HCT116 (cell line): ENCODE results near the gene FAR2. TPM values are rescaled to one million over a fixed set of nuclear protein-coding genes. Genes with fewer than 3 reads are reported as not detected.
"Not testable (repeated sequence)": the region's sequence is repeated elsewhere in the genome, so short reads cannot be mapped to it uniquely, and the experiment has no call there.

Experiments
- ATAC-seq: fragments of 200-7000 bp; cut with Tn5 transposase; 2 replicates; pipeline ENCODE4 v1.9.1; 2020; ENCODE audit warnings: mild to moderate bottlenecking, moderate library complexity
- BruUV-seq: library from RNA; stranded (reverse); fragments of 400-500 nt; replicated peaks from 2 replicates; lab custom pipeline; 2021; lab: Mats Ljungman, UMichigan
- CTCF ChIA-PET: fragments of 300-600 bp; sonication (Branson Sonifier 250); formaldehyde crosslinking; loops from one replicate; lab custom pipeline; 2021; ENCODE audit warnings: antibody characterized with exemption; lab: Charles Lee
- POLR2A ChIA-PET: fragments of 300-600, 350-600 bp; sonication (Branson Sonifier 250); formaldehyde crosslinking; loops from one replicate; lab custom pipeline; 2021; ENCODE audit warnings: antibody characterized with exemption; lab: Charles Lee
- RAD21 ChIA-PET, 2 experiments: fragments of 300-600 bp; sonication (Branson Sonifier 250); formaldehyde crosslinking; loops; one replicate each; lab custom pipeline; 2023; ENCODE audit warnings: low total read pairs in 2 of 2; ENCODE audit not compliant: uncharacterized antibody in 2 of 2, unreplicated experiment in 2 of 2, low non-redundant PET in 1 of 2; lab: Charles Lee
- DNase-seq: peaks from one replicate; pipeline ENCODE4 v3.0.0-alpha.2; 2010; ENCODE audit warnings: low read depth, low spot score
- H2AFZ ChIP-seq: fragments of 200-600 bp; shearing (Covaris generic), sonication (generic); 2 replicates; pipeline ENCODE4 v1.6.1; 2017; ENCODE audit warnings: low read depth, mixed run types, mixed read lengths, antibody characterized with exemption, low read length; ENCODE audit not compliant: poor library complexity, severe bottlenecking
- H3K27ac ChIP-seq: 2 replicates; pipeline ENCODE4 v1.5.1; 2012; ENCODE audit warnings: low read depth, low read length
- H3K27me3 ChIP-seq: fragments of 200-600 bp; sonication (generic); 2 replicates; pipeline ENCODE4 v1.6.1; 2016; ENCODE audit warnings: mixed run types, low read length, mixed read lengths; ENCODE audit not compliant: insufficient read depth
- H3K36me3 ChIP-seq, 2 experiments: fragments of 200-500 bp in 1 of 2; fragments of 200-600 bp in 1 of 2; sonication (Bioruptor generic) in 1 of 2; sonication (generic) in 1 of 2; 2 replicates each; pipeline versions ENCODE4 v1.5.1 to v1.6.1; 2014 to 2016; ENCODE audit warnings: low read length in 2 of 2, inconsistent platforms in 1 of 2, mixed read lengths in 1 of 2, mixed run types in 1 of 2; ENCODE audit not compliant: insufficient read depth in 2 of 2, control insufficient read depth in 1 of 2
- H3K4me1 ChIP-seq, 2 experiments: fragments of 200-600 bp in 1 of 2; sonication (generic) in 1 of 2; 2 replicates each; pipeline versions ENCODE4 v1.5.1 to v1.6.1; 2012 to 2017; ENCODE audit warnings: low read length in 2 of 2, inconsistent platforms in 1 of 2, mild to moderate bottlenecking in 1 of 2, mixed read lengths in 1 of 2, mixed run types in 1 of 2, moderate library complexity in 1 of 2; ENCODE audit not compliant: insufficient read depth in 2 of 2, control insufficient read depth in 1 of 2
- H3K4me2 ChIP-seq: fragments of 200-600 bp; sonication (generic); 2 replicates; pipeline ENCODE4 v1.6.1; 2017; ENCODE audit warnings: mixed run types, low read length, mixed read lengths
- H3K4me3 ChIP-seq, 2 experiments: fragments of 200-600 bp in 1 of 2; sonication (generic) in 1 of 2; replicated peaks in 1 of 2; 2 replicates each; pipeline ENCODE4 v1.5.1; 2011 to 2016; ENCODE audit warnings: low read length in 2 of 2, control low read depth in 1 of 2, low read depth in 1 of 2, mild to moderate bottlenecking in 1 of 2, mixed read lengths in 1 of 2, mixed run types in 1 of 2
- H3K79me2 ChIP-seq: fragments of 200-600 bp; sonication (generic); 2 replicates; pipeline ENCODE4 v1.6.1; 2017; ENCODE audit warnings: mild to moderate bottlenecking, mixed run types, low read length, moderate library complexity, mixed read lengths; ENCODE audit not compliant: insufficient read depth
- H3K9ac ChIP-seq: fragments of 200-600 bp; sonication (generic); 2 replicates; pipeline ENCODE4 v1.6.1; 2016; ENCODE audit warnings: low read length, mixed read lengths
- H3K9me2 ChIP-seq: fragments of 200-600 bp; sonication (generic), shearing (Covaris generic); 2 replicates; pipeline ENCODE4 v1.6.1; 2017; ENCODE audit warnings: mixed run types, mild to moderate bottlenecking, moderate library complexity; ENCODE audit not compliant: insufficient read depth
- H3K9me3 ChIP-seq, 2 experiments: fragments of 200-500 bp in 1 of 2; fragments of 200-600 bp in 1 of 2; sonication (Bioruptor generic) in 1 of 2; sonication (generic) in 1 of 2; 2 replicates each; pipeline ENCODE4 v1.6.1; 2014 to 2017; ENCODE audit warnings: low read length in 2 of 2, mixed read lengths in 2 of 2, inconsistent platforms in 1 of 2, low read depth in 1 of 2, mild to moderate bottlenecking in 1 of 2, mixed run types in 1 of 2, moderate library complexity in 1 of 2; ENCODE audit not compliant: control insufficient read depth in 1 of 2, insufficient read depth in 1 of 2
- H4K20me1 ChIP-seq: fragments of 200-600 bp; sonication (generic), shearing (Covaris generic); 2 replicates; pipeline ENCODE4 v1.6.1; 2017; ENCODE audit warnings: mixed run types, mild to moderate bottlenecking, moderate library complexity; ENCODE audit not compliant: insufficient read depth
- EZH2phosphoT487 ChIP-seq: fragments of 200-600 bp; IDR thresholded peaks from 2 replicates; pipeline ENCODE4 v1.6.1; 2018; ENCODE audit warnings: antibody characterized with exemption, borderline replicate concordance
- POLR2A ChIP-seq: IDR thresholded peaks from 2 replicates; pipeline ENCODE4 v1.7.0; 2011; ENCODE audit warnings: borderline replicate concordance; ENCODE audit not compliant: insufficient read depth, insufficient read length; ENCODE audit errors: extremely low read depth
- POLR2AphosphoS5 ChIP-seq: IDR thresholded peaks from 2 replicates; pipeline ENCODE4 v1.6.1; 2011; ENCODE audit warnings: mild to moderate bottlenecking, low read depth, low read length, moderate library complexity
- RAD21 ChIP-seq: IDR thresholded peaks from 2 replicates; pipeline ENCODE4 v1.6.1; 2012; ENCODE audit warnings: low read depth, mild to moderate bottlenecking
- intact Hi-C: fragments of 100-400 bp; cut with micrococcal nuclease; formaldehyde crosslinking; loops from 2 replicates; pipeline ENCODE4 v1.10.0; 2022
- total RNA-seq: library from RNA; stranded (reverse); gene quantifications from one replicate; pipeline ENCODE4 v1.2.1, GENCODE V29; 2021; ENCODE audit not compliant: unreplicated experiment
- TF ChIP-seq, protein P1 (sequence below), 3 experiments: fragments of 200-600 bp in 1 of 3; sonication (generic) in 1 of 3; IDR thresholded peaks in 2 of 3; conservative IDR thresholded peaks in 1 of 3; 2 replicates each; pipeline ENCODE4 v1.5.1; 2012 to 2017; ENCODE audit warnings: low read depth in 2 of 3, low read length in 2 of 3, antibody characterized with exemption in 1 of 3, borderline replicate concordance in 1 of 3, control low read depth in 1 of 3, mild to moderate bottlenecking in 1 of 3, mixed read lengths in 1 of 3, mixed run types in 1 of 3, moderate library complexity in 1 of 3; ENCODE audit not compliant: insufficient read depth in 1 of 3

FAR2 gene
- total RNA-seq, 1 experiment from 2014 or later: 9.7 TPM

DNA sequence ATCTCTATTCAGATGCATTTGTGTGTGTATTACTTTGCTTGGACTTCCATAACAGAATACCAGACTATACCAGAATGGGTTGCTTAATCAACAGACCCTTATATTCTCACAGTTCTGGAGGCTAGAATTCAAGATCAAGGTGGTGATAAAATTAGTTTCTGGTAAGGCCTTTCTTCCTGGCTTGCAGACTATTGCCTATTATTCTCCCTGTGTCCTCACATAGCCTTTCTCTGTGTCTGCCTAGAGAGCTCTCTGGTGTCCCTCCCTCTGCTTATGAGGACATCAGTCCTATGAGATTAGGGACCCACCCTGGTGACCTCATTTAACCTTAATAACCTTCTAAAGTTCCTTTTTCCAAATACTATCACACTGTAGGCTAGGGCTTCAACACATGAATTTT, 106.0 kb downstream of the FAR2 start (continued):
- TF ChIP-seq, protein P1, sequence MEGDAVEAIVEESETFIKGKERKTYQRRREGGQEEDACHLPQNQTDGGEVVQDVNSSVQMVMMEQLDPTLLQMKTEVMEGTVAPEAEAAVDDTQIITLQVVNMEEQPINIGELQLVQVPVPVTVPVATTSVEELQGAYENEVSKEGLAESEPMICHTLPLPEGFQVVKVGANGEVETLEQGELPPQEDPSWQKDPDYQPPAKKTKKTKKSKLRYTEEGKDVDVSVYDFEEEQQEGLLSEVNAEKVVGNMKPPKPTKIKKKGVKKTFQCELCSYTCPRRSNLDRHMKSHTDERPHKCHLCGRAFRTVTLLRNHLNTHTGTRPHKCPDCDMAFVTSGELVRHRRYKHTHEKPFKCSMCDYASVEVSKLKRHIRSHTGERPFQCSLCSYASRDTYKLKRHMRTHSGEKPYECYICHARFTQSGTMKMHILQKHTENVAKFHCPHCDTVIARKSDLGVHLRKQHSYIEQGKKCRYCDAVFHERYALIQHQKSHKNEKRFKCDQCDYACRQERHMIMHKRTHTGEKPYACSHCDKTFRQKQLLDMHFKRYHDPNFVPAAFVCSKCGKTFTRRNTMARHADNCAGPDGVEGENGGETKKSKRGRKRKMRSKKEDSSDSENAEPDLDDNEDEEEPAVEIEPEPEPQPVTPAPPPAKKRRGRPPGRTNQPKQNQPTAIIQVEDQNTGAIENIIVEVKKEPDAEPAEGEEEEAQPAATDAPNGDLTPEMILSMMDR (IDR thresholded peaks at IDR 0.05 in 2 of 3, conservative IDR thresholded peaks at IDR 0.05 in 1 of 3; ENCODE audit: borderline replicate concordance in 1 of 3, insufficient read depth in 1 of 3, low read depth in 2 of 3, low read length in 2 of 3): no peak

DNA sequence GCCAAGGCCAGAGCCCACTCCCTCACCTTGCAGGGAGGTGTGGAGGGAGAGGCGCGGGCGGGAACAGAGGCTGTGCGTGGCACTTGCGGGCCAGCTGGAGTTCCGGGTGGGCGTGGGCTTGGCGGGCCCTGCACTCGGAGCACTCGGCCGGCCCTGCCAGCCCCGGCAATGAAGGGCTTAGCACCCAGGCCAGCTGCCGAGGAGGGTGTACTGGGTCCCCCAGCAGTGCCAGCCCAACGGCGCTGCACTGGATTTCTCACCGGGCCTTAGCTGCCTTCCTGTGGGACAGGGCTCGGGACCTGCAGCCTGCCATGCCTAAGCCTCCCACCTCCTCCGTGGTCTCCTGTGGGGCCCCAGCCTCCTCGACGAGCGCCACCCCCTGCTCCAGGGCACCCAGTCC, 107.5 kb downstream of the FAR2 start:
- Histone ChIP-seq H3K4me3 (no peak overlapping the region), H4K20me1 (no peaks in the 10 kb centered on the region), H2AFZ (no peak overlapping the region), H3K79me2 (no peaks in the 10 kb centered on the region), H3K9me3 (no peaks in the 10 kb centered on the region), H3K4me1 (no peaks in the 10 kb centered on the region), H3K9me2 (no peaks in the 10 kb centered on the region), H3K36me3 (no peaks in the 10 kb centered on the region), H3K27me3 (no peaks in the 10 kb centered on the region), H3K9ac (no peak overlapping the region), H3K27ac (no peak overlapping the region), H3K4me2 (no peak overlapping the region)
- ChIA-PET POLR2A (no interaction called here), CTCF (no interaction called here), RAD21 (no interaction called here)
- DNase-seq (no peak), ATAC-seq (no peak)
- no peak for TF ChIP-seq POLR2A
- TF ChIP-seq EZH2phosphoT487: no peak
- TF ChIP-seq RAD21: no peak
- no peak for TF ChIP-seq POLR2AphosphoS5
- BruUV-seq: no TSS peak
- intact Hi-C loops: no loop called here

DNA sequence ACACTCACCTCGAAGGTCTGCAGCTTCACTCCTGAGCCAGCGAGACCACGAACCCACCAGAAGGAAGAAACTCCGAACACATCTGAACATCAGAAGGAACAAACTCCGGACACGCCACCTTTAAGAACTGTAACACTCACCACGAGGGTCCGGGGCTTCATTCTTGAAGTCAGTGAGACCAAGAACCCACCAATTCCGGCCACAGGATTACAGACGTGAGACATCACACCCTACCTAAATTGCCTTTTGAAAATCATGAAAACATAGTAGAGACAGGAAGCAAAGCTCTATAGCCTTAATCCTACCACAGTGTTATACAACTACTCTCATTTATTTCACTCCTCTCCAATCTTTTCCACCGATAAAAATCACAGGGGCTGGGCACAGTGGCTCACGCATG, 108.6 kb downstream of the FAR2 start:
- H3K4me3 ChIP-seq, BruUV-seq, H3K27ac ChIP-seq, DNase-seq, H3K9ac ChIP-seq, H2AFZ ChIP-seq, H3K36me3 ChIP-seq, intact Hi-C loops, H3K4me1 ChIP-seq, CTCF ChIA-PET, H3K9me2 ChIP-seq, RAD21 ChIA-PET, H3K27me3 ChIP-seq, H4K20me1 ChIP-seq, H3K79me2 ChIP-seq, H3K9me3 ChIP-seq, POLR2A ChIA-PET, ATAC-seq, H3K4me2 ChIP-seq: not testable (repeated sequence)
